ENCODE results near the gene CCDC141.
"Not testable (repeated sequence)": the region's sequence is repeated elsewhere in the genome, so short reads cannot be mapped to it uniquely, and the experiment has no call there.

The CCDC141 gene

GRCh38 chr2:179049546-179050311 lies at the start of gene CCDC141:
TSS of gene CCDC141 (minus strand) at chr2:179050137. CDS start at chr2:179049941, 196 bp downstream.
- no peak for DNase-seq (ENCODE audit: low read depth in 2 of 2)

- no peak for DNase-seq (ENCODE audit: low read depth in 2 of 2)
Measured at GRCh38 chr2:179098080-179098689, 48.2 kb upstream of the CCDC141 start.

- DNase-seq (ENCODE audit: low read depth in 2 of 2): no peak
Measured at GRCh38 chr2:179097131-179097530, 47.2 kb upstream of the CCDC141 start.

- DNase-seq (ENCODE audit: low read depth in 2 of 2): no peak
Measured at GRCh38 chr2:179096090-179096489, 46.2 kb upstream of the CCDC141 start.

- not testable (repeated sequence) for DNase-seq (ENCODE audit: low read depth in 2 of 2)
Measured at GRCh38 chr2:179092912-179093311, 43.0 kb upstream of the CCDC141 start.

GRCh38 chr2:179082697-179083096 lies 32.8 kb upstream of the CCDC141 start:
- no peak for DNase-seq (ENCODE audit: low read depth in 2 of 2)

GRCh38 chr2:179081954-179082353 lies 32.0 kb upstream of the CCDC141 start:
- DNase-seq (ENCODE audit: low read depth in 2 of 2): no peak

GRCh38 chr2:179072527-179072926 lies 22.6 kb upstream of the CCDC141 start:
- no peak for DNase-seq (ENCODE audit: low read depth in 2 of 2)

- no peak for DNase-seq (ENCODE audit: low read depth in 2 of 2)
Measured at GRCh38 chr2:179071810-179072355, 21.9 kb upstream of the CCDC141 start.

- DNase-seq (ENCODE audit: low read depth in 2 of 2): no peak
Measured at GRCh38 chr2:179070895-179071294, 21.0 kb upstream of the CCDC141 start.

GRCh38 chr2:179069685-179070084 lies 19.7 kb upstream of the CCDC141 start:
- no peak for DNase-seq (ENCODE audit: low read depth in 2 of 2)

- no peak for DNase-seq (ENCODE audit: low read depth in 2 of 2)
Measured at GRCh38 chr2:179068991-179069643, 19.2 kb upstream of the CCDC141 start.

- DNase-seq (ENCODE audit: low read depth in 2 of 2): no peak
Measured at GRCh38 chr2:179059026-179059700, 9.2 kb upstream of the CCDC141 start.

GRCh38 chr2:179057737-179058136 lies 7.8 kb upstream of the CCDC141 start:
- DNase-seq (ENCODE audit: low read depth in 2 of 2): no peak

- DNase-seq (ENCODE audit: low read depth in 2 of 2): not testable (repeated sequence)
Measured at GRCh38 chr2:179053568-179053967, 3.6 kb upstream of the CCDC141 start.

- DNase-seq (ENCODE audit: low read depth in 2 of 2): no peak
Measured at GRCh38 chr2:179051250-179051649, 1.3 kb upstream of the CCDC141 start.

GRCh38 chr2:179050755-179051154 lies 818 bp upstream of the CCDC141 start:
- DNase-seq (ENCODE audit: low read depth in 2 of 2): no peak

GRCh38 chr2:179049203-179049545 lies 763 bp downstream of the CCDC141 start:
- no peak for DNase-seq (ENCODE audit: low read depth in 2 of 2)

- DNase-seq (ENCODE audit: low read depth in 2 of 2): no peak
Measured at GRCh38 chr2:179048099-179048498, 1.8 kb downstream of the CCDC141 start.

- DNase-seq (ENCODE audit: low read depth in 2 of 2): not testable (repeated sequence)
Measured at GRCh38 chr2:179045602-179046001, 4.3 kb downstream of the CCDC141 start.

GRCh38 chr2:179044500-179044899 lies 5.4 kb downstream of the CCDC141 start:
- no peak for DNase-seq (ENCODE audit: low read depth in 2 of 2)

- DNase-seq (ENCODE audit: low read depth in 2 of 2): no peak
Measured at GRCh38 chr2:179037807-179038206, 12.1 kb downstream of the CCDC141 start.

Data from fibroblast of skin of left biceps (primary cell).